Stimulated activated CD8-positive, alpha-beta memory T cell treated with anti-CD3 and anti-CD28 coated beads, Interleukin-15, amount 100 ng/mL, for 48 hours (primary cell): ENCODE data around the gene MAPK10.
A peak's percentile ranks its signal among the peaks of the same experiment; 100 is the strongest.

Experiments used
- DNase-seq, 2 donors: peaks; one replicate each; pipeline ENCODE4 v3.0.0-alpha.2; 2020; ENCODE audit warnings: low read depth in 2 of 2

MAPK10 gene

DNA sequence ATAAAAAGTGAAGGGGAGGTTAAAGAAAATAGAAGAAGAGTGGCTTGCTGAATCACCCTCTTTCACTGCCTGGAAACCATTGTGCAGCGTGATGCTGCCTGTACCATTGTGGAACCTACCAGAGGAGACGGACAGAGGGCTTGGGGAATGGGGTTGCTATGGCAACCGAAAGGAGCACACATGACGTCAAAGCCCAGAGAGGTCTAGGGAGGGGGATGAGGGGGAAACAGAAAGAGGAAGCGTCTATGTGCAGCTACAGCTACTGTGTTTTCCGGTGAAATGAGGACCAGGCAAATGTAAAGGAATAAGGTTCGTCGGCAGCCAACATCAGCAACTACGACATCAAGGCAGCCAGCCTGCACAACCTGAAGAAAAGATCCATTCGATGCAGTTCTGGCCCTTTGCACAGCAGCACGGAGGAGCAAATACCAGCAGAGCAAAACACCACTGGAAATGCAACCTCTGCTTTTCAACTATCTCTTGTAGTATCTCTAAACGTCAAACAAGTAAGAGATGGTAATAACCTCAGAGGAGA, at the start of gene MAPK10:
TSS of gene MAPK10 (minus strand) at position 110 of the 535 bp plus-strand sequence.
- DNase-seq: peak; percentile 3 to 13

DNA sequence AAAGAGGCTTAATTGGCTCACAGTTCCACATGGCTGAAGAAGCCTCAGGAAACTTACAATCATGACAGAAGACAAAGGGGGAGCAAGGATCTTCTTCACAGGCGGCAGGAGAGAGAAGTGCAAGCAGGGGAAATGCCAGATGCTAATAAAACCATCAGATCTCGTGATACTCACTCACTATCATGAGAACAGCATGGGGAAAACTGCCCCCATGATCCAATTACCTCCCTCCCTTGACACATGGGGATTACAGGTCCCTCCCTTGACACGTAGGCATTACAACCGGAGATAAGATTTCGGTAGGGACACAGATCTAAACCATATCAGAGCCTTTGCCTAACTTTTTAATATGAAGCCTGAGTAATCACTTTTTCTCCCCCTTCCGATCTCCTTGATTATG, 43.7 kb upstream of the MAPK10 start:
- DNase-seq: no peak

DNA sequence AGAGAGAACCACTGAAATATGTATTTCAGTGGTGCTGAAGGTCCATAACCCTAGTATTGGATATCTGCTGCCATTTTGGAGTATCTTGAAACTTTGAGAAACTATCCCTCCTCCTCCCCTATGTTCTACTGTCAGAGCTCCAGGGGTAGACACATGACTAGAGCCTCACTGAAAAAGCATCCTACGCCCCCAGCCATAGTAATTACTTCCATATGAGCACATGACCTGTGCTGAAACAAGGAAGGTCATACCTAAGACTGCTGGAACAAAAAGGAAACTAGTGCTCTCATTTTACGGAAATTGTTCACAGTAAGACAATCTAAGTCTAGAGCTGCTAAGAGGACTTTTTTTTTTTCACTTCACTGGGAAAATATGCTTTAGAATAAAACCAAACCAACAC, 42.0 kb upstream of the MAPK10 start:
- DNase-seq: no peak

DNA sequence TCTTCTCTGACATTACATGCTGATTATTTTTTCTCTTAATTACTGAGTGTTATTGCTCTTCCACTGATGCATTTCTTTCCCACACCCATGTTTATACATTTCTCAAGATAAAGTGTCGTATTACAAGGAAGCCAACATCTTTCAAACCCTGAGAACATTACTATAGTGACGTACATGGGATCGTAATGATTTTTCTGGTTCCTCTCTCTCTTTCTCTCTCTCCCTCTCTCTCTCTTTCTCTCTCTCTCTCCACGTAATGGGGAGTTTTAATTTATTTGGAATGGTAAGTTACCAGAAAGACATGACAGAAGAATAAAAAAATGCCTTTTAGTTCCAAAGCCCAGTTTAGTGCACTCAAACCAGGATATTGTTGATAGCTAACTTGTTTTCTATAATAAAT, 40.4 kb upstream of the MAPK10 start:
- no peak for DNase-seq

DNA sequence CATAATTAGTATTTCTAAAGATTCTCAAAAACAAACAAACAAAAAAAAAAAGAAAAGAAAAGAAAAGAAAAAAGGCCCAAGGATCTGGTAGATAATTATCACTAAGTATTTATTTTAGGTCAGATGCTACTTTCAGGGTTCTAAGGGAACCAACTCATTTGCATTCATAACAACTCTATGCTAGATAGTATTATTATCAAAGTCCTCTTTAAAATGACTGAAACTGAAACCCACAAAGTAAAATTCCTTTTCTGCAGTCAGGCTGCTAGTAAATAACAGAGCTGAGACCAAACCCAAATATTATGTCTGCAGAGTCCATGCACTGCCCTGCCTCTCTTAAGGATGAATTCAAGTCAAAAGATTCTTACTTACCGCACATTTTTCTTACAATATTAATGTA, 38.3 kb upstream of the MAPK10 start:
- no peak for DNase-seq

DNA sequence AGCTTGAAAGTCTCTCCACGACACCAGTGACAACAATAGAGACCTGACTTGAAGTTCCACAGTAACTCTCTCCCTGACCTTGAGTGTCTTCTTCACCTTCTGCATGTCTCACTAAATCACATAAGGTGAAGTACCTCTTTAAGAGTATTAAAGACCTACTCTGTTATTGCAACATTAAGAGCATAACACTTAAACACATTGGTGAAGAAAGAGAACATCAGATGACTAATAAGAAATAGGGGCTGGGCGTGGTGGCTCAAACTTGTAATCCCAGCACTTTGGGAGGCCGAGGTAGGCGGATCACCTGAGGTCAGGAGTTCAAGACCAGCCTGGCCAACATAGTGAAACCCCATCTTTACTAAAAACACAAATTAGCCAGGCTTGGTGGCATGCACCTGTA, 33.9 kb upstream of the MAPK10 start:
- DNase-seq: no peak

DNA sequence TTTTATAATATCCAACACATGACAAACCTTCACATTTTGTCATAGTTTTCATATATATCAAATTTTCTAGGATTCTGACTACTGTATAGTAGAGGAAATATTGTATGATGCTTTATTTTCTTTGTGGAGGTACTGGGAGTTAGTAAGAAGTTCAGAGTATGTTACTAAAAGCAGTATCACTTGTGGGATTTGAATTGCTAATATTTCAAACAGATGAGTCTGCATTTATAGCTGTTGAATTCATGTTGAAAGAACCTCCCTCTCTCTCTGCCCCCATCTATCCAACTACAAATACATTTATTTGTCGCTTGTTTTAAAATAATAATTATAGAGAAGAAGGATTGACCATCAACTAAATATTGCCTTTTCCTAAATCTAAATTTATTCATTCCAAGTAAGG, 29.8 kb upstream of the MAPK10 start:
- no peak for DNase-seq

DNA sequence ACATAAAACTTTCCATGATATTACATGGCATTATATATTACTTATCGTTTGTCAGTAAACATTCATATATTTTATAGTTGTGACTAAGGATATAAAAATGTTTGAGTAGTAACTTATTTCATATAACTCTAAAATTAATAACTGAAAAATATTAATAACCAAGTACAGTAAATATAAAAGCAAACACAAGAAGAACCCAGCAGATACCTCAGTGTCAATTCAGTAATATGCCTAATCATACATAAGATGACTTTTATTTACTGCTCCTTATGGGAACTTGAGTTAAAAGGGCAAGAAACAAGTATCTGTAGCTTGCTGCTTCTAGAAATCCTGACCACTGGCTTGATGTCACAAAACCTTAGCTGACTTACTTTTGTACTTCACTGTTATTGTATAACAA, 28.4 kb upstream of the MAPK10 start:
- DNase-seq: no peak

DNA sequence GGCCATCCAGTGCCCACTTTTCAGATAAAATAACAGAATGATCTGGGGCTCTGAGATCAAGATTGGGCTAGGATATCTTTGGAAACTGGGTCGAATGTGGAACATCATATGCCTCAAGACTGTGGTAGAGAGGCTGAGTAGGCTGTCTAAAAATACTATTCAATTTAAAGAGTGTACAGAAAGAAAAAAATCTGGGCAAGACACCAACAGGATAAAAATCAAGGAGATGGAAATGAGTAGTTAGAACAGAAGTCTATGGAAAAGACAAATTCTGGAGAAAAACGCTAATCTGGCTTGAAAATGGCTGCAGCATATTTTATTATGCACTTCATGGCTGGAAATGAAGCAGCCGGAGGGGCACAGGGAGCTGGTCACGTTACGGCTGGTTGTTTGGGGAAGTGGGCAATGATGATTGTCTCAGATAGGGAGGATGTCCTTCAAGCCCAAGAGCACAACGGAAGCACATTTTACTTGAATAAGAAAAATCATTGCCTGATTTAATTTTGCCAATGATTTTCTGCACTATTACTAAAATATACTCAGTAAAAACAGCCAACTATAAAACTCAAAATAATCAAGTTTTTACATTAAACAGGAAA, 27.1 kb upstream of the MAPK10 start:
- no peak for DNase-seq

DNA sequence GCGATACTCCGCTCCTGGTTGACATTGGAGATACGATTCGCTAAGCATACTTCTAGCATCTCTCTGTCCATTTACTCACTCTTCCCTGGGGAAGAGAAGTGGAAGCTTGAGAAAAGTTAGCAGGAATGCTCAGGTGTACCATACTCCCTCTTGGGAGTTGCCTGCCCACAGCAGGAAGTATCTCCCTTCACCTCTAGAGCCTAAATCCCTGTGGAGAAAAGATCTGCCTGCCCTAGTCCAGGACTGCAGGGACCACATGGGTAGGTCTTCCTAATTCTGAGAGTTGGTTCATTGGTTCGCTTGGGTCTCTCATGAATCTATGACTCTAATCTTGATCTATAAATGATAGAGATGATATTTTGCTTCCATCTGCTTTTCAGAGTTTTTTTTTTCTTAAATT, 26.3 kb upstream of the MAPK10 start:
- DNase-seq: no peak

DNA sequence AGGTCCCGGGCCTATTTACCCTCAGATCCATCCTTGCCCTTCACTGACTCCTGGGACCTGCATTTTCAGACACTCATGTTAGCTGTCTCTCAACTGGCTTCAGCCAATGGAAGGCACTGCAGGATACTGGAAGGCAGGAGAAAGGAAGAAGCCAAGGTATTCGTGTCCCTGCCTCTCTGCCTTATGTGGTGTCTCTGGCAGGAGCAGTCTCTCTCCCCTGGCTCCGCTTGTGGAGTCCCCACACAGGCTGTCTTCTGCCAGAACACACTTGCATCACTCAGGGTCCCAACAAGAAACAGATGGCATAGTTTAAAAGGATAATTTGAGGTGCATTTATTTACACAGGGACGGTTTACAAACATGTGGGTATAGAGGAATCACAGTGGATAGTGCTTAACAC, 21.6 kb upstream of the MAPK10 start:
- DNase-seq: no peak

DNA sequence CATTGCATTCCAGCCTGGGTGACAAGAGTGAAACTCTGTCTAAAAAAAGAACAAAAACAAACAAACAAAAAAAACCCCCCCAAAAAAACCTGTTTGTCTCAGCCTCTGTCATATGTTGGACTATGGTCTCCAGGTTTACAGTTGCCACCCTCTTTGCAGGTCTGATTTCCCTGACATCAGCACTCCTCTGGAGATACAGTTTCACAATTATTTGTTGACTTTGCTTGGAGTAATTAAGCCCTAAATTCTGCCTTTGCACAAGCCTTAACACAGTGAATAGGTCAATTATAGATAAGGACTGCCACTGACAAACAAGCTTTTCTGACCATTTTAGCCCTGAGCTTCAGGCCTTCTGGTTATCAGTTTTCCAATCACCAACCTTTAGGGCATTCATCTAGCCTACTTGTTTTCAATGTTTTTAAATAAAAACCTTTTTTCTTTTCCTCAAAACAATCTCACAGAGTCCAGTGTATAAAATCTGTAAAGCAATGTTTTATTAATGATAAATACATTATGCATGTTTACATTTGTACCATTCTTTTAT, 20.4 kb upstream of the MAPK10 start:
- no peak for DNase-seq

DNA sequence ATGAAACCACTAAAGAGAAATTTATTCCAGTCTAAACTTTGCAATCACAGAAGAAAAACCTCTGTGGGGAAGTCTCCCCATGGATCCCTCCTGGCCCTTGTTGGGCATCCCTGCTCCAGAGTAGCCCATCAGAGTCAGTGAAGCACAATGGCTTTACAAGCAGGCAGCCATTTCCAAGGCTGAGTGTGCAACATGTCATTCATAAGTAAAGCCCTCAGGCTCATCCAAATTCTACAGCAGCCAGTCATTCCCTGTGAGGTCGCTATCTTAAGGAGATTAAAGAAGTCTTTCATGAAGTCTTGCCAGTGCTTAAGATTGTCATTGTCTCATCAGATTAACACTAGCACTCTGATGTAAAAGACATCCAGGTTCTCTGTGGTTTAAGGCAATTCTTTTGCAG, 17.0 kb upstream of the MAPK10 start:
- no peak for DNase-seq

DNA sequence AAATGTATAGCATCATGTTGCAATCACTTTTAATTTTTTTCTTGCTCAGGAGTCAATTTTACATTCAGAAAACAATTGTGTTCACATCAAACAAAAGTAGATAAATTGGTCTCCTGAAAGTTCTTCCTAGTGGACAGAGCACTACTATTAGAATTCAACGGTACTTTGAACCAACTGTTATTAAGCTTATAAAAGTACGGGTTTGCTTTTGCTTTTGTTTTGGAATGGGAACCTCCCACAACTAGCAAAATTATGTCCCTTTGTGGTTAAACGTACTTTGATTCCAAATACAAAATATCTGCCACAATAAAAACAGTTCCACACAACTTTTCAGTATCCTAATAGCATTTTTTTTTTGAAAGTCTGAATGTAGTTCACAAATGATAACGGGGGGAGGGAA, 8.6 kb upstream of the MAPK10 start:
- no peak for DNase-seq

DNA sequence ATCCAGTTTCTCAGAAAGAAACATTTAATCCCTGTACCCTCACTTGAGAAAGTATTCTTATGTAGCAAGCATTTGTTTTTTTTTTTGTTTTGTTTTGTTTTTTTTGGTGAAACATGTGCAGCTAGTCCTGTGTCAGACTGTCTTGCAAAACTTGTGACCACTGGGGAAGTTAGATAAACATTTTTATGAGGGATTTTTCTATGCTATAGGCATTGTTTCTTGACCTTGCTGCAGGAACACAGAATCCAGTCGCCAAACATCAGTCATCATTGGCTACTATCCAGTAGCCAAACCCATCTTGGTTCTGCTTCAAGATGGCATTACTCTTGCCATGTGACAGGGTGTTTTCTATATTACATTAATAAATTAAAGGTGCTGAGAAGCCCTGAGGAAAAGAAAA, 7.7 kb upstream of the MAPK10 start:
- no peak for DNase-seq

DNA sequence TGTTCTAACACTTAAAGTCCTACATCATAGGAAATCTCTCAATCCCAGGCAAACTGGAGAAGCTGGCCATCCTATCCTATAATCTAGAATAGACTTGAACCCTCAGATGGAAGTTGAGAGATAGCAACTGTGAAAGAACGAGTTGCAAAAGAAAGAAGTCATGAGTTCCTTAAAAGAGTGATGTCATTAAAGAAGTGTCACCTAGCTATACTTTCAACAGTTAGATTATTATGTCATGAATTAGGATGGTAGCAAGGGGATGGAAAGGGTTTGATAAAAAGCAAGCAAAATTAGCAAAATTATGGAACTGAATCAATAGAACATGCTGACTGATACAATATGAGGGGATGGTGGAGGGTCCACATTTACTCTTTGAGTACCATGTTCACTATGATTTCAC, 7.1 kb upstream of the MAPK10 start:
- no peak for DNase-seq

DNA sequence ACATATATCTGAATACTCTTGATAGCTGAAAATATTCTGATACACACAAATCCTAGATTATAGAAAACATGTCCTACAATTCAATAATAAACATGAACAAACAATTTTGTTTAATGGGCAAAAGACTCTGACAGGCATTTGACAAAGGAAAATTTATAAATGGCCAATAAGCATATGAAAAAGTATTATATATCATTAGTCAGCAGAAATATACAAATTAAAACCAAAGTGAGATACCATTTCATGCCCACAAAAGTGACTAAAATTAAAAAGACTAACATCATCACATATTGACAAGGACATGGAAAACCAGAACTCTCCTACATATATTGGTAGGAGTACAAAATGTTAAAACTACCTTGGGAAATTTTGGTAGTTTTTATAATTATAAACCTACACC, 2.7 kb upstream of the MAPK10 start:
- no peak for DNase-seq

DNA sequence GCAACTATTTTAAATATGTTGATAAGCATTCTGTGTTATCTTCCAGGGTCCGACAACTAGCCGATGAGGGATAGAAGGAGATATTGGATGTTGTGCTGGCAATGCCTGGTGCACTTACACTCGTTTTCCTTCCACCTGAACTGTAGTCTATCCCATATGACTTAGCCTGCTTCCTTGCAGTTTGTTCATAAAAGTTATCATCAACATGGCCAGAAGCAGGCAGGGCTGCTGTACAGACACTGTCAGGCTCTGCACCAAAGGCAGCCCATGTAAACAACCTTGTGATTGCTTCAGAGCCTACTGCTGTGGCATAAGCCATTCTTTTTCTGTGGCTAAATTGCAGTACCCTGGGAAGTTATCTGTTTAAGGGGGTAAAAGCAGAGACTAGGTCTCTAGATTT, 1.6 kb downstream of the MAPK10 start:
- no peak for DNase-seq

DNA sequence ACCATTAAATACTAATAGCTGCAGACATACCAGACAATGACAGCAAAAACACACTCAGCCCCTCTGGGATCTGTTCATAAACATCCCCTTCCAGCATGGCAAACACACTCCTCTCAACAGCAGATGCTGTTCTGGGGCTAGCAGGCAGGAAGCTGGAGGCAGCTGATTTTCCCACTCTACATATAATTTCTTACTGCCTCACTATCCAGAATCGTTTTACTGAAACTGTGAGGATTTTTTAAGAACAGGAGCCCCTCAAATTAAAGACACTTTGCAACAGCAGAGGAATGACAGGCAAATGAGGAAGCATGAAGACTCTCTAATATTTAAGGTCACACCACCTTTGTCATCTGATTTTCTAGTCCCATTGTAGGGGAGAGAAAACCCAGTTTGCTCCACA, 2.2 kb downstream of the MAPK10 start:
- DNase-seq: no peak

DNA sequence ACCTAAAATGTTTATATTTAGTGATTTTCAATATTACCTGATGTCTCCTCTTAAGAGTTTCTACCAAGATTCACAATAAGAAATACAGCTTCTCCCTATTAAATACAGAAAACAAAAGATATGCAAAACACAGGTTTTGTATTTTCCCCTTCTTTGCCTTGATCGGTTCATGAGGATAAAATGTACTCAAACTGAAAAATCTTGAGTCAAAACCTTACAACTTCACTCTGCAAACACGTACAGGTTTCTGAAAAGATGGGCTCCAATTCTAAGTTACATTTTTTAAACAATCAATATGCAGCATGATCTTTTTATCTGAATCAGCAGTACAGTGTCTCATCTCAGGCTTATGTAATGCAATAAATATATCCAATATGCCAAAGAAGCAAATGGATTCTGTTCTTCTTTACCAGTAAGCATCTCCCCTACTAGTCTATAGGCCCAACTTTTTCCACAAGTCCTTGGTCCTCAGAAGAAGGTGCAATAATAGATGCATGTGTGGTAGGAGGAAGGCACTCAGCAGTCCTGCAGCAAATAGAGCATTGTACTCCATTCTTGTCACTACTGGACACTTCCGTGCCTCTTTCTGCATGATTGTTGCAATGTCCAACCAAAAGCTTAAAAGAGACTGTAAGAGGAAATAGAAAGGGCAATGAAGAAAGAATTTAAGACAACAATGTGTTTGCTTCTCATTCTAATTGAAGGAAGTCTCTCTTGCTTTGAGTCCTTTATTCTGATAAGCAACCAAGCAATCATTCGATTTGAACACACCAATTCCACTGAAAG, 3.2 kb downstream of the MAPK10 start:
- no peak for DNase-seq

DNA sequence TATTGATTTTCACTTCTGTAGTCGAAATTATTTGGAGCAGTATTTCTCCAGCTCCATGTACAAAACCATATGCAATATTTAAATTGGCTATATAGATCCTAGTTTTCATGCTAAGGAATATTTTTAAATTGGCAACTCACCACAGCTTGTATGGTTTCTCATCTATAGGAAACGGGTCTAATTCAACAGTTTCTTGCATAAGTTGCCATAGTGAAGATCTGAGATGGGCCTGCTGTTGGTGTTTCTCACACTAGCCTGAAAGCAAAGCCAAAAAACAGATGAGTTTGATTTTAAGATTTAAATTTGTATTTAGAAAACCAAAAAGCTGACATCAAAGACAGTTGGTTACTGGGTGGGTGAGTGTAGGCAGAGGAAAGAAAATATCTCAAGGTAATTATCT, 5.5 kb downstream of the MAPK10 start:
- DNase-seq: no peak

DNA sequence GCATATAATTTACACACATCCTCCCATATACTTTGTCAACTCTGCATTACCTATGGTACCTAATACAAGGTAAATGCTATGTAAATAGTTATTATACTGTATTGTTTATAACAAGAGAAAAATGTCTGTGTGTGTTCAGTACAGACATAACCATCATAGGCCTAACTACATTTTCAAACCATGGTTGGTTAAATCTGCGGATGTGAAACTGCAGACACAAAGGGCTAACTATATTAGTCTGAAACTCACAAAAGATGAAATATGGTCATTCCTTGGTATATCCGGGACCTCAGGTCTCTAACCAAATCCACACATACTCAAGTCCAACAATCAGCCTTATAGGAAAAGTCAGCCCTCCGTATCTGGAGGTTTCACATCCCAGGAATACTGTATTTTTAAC, 13.5 kb downstream of the MAPK10 start:
- no peak for DNase-seq

DNA sequence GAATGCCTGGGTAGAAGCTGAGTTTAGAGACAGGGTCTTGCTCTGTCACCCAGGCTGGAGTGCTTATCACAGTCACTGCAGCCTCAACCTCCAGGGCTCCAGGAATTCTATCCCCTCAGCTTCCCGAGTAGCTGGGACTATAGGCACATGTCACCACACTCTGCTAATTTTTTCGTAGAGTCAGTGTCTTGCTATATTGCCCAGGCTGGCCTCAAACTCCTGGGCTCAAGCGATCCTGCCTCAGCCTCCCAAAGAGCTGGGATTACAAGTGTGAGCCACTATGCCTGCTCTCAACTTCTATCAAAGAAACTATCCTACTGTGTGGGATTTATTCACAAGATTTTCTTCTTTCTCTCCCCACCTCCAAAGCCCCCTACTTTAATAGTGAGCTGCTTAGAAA, 15.7 kb downstream of the MAPK10 start:
- DNase-seq: no peak
